Transverse colon (tissue), 4 donors: ENCODE results near the gene PMVK.

Experiments
- EP300 ChIP-seq: sonication (generic); formaldehyde crosslinking; IDR thresholded peaks from one replicate; pipeline ENCODE4 v1.6.1; 2017; ENCODE audit warnings: antibody characterized with exemption, low read depth
- POLR2A ChIP-seq: fragments of 450-650 bp; IDR thresholded peaks from one replicate; pipeline ENCODE4 v1.6.1; 2016; ENCODE audit warnings: antibody characterized with exemption, mild to moderate bottlenecking, moderate library complexity
- POLR2AphosphoS5 ChIP-seq, 3 donors: sonication (generic); formaldehyde crosslinking; IDR thresholded peaks; one replicate each; pipeline ENCODE4 v1.6.1; 2016; ENCODE audit warnings: antibody characterized with exemption in 3 of 3
- TF ChIP-seq, protein P1 (sequence below), 5 experiments: fragments of 200-600 bp in 3 of 5; fragments of 450-650 bp in 2 of 5; sonication (generic) in 3 of 5; IDR thresholded peaks; 1 replicate in 2 of 5; 2 replicates in 3 of 5; pipeline ENCODE4 v1.5.1; 2016 to 2017; ENCODE audit warnings: antibody characterized with exemption in 5 of 5, inconsistent platforms in 3 of 5, mild to moderate bottlenecking in 2 of 5, moderate library complexity in 1 of 5

- no peak for TF ChIP-seq POLR2A
- no peak for TF ChIP-seq EP300
- TF ChIP-seq, protein P1, sequence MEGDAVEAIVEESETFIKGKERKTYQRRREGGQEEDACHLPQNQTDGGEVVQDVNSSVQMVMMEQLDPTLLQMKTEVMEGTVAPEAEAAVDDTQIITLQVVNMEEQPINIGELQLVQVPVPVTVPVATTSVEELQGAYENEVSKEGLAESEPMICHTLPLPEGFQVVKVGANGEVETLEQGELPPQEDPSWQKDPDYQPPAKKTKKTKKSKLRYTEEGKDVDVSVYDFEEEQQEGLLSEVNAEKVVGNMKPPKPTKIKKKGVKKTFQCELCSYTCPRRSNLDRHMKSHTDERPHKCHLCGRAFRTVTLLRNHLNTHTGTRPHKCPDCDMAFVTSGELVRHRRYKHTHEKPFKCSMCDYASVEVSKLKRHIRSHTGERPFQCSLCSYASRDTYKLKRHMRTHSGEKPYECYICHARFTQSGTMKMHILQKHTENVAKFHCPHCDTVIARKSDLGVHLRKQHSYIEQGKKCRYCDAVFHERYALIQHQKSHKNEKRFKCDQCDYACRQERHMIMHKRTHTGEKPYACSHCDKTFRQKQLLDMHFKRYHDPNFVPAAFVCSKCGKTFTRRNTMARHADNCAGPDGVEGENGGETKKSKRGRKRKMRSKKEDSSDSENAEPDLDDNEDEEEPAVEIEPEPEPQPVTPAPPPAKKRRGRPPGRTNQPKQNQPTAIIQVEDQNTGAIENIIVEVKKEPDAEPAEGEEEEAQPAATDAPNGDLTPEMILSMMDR (IDR thresholded peaks at IDR 0.05): no peak
- peak in 1 of 3 donors; percentile 37 for TF ChIP-seq POLR2AphosphoS5 (IDR thresholded peaks at IDR 0.05)
Measured at GRCh38 chr1:154955039-154955717, 18.7 kb upstream of the PMVK start.
